Stomach (tissue), 9 donors: ENCODE results near the gene DZANK1. TPM values are rescaled to one million over a fixed set of nuclear protein-coding genes. Genes with fewer than 3 reads are reported as not detected.
"Not testable (repeated sequence)": the region's sequence is repeated elsewhere in the genome, so short reads cannot be mapped to it uniquely, and the experiment has no call there.

ENCODE experiments used
- DNase-seq, 2 donors: peaks; one replicate each; pipeline versions ENCODE4 v3.0.0 to v3.0.0-alpha.2; 2013 to 2019
- H3K27ac ChIP-seq, 5 donors: fragments of 200-600 bp in 4 of 5; sonication (generic) in 4 of 5; one replicate each; pipeline ENCODE4 v1.5.1; 2013 to 2019; ENCODE audit warnings: mild to moderate bottlenecking in 1 of 5, moderate library complexity in 1 of 5
- H3K27me3 ChIP-seq, 3 donors: fragments of 200-600 bp; sonication (generic); one replicate each; pipeline ENCODE4 v1.5.1; 2017 to 2019; ENCODE audit warnings: mixed run types in 1 of 3
- H3K36me3 ChIP-seq, 4 donors: fragments of 200-600 bp; sonication (generic); 1 replicate in 3 of 4; 2 replicates in 1 of 4; pipeline ENCODE4 v1.5.1; 2016 to 2019
- H3K4me1 ChIP-seq, 4 donors: fragments of 200-600 bp; sonication (generic); one replicate each; pipeline ENCODE4 v1.5.1; 2016 to 2019
- H3K4me3 ChIP-seq, 4 donors: fragments of 200-600 bp; sonication (generic) in 3 of 4; one replicate each; pipeline ENCODE4 v1.5.1; 2016 to 2019; ENCODE audit warnings: mild to moderate bottlenecking in 1 of 4
- H3K9me3 ChIP-seq, 4 donors: fragments of 200-600 bp; sonication (generic); one replicate each; pipeline ENCODE4 v1.5.1; 2016 to 2019
- EP300 ChIP-seq: sonication (generic); formaldehyde crosslinking; IDR thresholded peaks from one replicate; pipeline ENCODE4 v1.6.1; 2017; ENCODE audit warnings: antibody characterized with exemption
- POLR2A ChIP-seq, 4 donors: fragments of 450-650 bp; IDR thresholded peaks; one replicate each; pipeline ENCODE4 v1.6.1; 2016; ENCODE audit warnings: antibody characterized with exemption in 4 of 4, control low read depth in 2 of 4, mild to moderate bottlenecking in 1 of 4, moderate library complexity in 1 of 4
- POLR2AphosphoS5 ChIP-seq, 3 donors: sonication (generic); formaldehyde crosslinking; IDR thresholded peaks; one replicate each; pipeline ENCODE4 v1.6.1; 2016; ENCODE audit warnings: antibody characterized with exemption in 3 of 3
- WGBS, 5 donors: extraction: QIAGEN DNeasy Blood & Tissue Kit in 3 of 5; methylation state at CpG; one replicate each; pipeline versions ENCODE4 v1.1.5 to v1.1.7; 2013 to 2018; 5-methylcytosine and 5-hydroxymethylcytosine counted together
- intact Hi-C: fragments of 100-400 bp; cut with DNase I; formaldehyde crosslinking; loops from one replicate; pipeline ENCODE4 v1.15.1; 2023; ENCODE audit warnings: low total_unique reads
- polyA plus RNA-seq, 3 donors: library from polyadenylated mRNA; stranded (reverse); fragments of 200-250 nt; gene quantifications; one replicate each; pipeline ENCODE4 v1.2.3, GENCODE V29; 2013
- total RNA-seq, 5 donors: library from RNA; depleted of rRNA; stranded (reverse); fragments of >200 nt; gene quantifications; one replicate each; pipeline versions ENCODE4 v1.1.0 to v1.2.3, GENCODE V29; 2014 to 2016
- TF ChIP-seq, protein P1 (sequence below), 7 experiments: fragments of 450-650 bp in 4 of 7; fragments of 200-600 bp in 3 of 7; sonication (generic) in 3 of 7; IDR thresholded peaks; one replicate each; pipeline ENCODE4 v1.5.1; 2016 to 2019; ENCODE audit warnings: antibody characterized with exemption in 7 of 7, control low read depth in 2 of 7, mild to moderate bottlenecking in 1 of 7
- donor health status: healthy with polysubstance abuse.
- donor health status: Bipolar disorder and iron deficiency.
- donor health status: healthy.

DZANK1 gene
- total and polyA plus RNA-seq, 8 donors: 0.61 to 24.6 (median 2.2) TPM; not detected in 1

DNA sequence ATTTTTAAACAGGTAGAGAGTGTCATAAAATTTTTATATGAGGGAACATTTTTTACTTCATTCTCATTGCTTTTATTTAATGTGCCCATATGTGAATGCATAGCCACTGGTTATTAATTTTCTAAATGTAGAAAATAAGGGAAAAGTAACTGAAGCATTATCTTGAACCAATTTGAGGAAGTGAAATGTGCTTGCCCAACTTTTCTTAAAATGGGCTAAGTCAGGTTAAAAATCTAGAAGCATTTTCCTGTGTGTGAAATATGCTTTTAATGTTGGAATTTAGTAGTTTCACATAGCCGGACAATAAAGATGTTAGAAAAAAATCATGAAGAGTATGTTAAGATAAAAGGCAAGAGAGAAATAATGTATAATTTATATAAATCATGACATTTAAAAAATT lies 44.7 kb upstream of the DZANK1 start:
- TF ChIP-seq, protein P1, sequence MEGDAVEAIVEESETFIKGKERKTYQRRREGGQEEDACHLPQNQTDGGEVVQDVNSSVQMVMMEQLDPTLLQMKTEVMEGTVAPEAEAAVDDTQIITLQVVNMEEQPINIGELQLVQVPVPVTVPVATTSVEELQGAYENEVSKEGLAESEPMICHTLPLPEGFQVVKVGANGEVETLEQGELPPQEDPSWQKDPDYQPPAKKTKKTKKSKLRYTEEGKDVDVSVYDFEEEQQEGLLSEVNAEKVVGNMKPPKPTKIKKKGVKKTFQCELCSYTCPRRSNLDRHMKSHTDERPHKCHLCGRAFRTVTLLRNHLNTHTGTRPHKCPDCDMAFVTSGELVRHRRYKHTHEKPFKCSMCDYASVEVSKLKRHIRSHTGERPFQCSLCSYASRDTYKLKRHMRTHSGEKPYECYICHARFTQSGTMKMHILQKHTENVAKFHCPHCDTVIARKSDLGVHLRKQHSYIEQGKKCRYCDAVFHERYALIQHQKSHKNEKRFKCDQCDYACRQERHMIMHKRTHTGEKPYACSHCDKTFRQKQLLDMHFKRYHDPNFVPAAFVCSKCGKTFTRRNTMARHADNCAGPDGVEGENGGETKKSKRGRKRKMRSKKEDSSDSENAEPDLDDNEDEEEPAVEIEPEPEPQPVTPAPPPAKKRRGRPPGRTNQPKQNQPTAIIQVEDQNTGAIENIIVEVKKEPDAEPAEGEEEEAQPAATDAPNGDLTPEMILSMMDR (IDR thresholded peaks at IDR 0.05): no peak
- TF ChIP-seq EP300 (no peak), POLR2AphosphoS5 (IDR thresholded peaks at IDR 0.05) (no peak), POLR2A (IDR thresholded peaks at IDR 0.05) (no peak)
- WGBS, 5 donors: 86 to 94% (median 90%) methylated on average over 1 of the region's 1 CpG
- Histone ChIP-seq H3K27ac (no peak overlapping the region), H3K36me3 (peaks cover 19 to 72% (median 63%) of the 10 kb centered on the region in 4 donors), H3K4me1 (peaks cover 0 to 59% (median 30%) of the 10 kb centered on the region in 4 donors), H3K27me3 (no peaks in the 10 kb centered on the region), H3K4me3 (no peak overlapping the region), H3K9me3 (no peaks in the 10 kb centered on the region)
- no peak for DNase-seq
- intact Hi-C loops: no loop called here

DNA sequence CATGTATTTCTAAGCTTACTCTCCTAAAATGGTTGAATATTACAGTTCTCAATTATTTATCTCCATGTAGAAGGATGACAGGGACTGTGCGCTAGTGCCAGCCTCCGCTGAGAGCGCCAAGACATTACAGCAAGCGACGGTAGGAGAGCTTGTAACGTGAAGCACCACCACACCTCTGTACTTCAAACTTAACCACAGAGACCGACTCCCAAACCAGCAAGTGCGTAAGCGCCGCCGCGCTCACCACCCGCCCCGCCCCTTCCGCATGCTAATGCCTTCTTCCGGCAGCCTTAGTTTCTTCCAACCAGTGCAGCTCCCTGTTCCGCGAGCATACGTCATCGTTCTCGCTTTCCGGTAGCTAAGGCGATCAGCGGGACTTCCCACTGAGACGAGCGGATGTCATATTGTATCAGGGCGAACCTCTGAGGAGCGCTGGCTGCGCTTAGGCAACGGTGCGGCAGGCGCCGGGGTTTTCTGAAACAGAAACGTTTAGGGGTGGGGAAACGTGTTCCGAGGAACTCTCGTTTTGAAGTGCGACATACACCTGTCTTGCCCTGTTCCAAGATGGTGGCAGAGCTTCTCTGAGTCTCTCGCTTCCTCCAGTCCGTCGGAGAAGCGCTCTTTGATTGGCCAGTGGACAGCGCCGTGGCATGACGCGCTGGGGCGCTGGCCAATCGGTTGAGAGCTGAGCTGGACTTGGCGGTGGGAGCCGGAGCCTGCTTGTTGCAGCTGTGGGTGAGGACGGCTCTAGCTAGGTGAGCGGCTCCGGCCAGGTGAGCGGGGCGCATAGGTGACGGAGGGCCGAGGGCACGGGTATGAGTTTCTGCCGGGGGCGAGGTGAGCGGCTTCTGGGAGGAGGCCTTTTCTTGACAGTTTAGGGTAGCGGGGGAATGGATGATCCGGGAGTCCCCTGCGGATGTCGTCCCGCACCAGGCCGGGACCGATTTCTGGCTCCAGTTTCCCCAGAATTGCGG lies 40.7 kb upstream of the DZANK1 start, which contains the start of gene SEC23B:
TSS of gene SEC23B (plus strand) at position 723 of the 974 bp plus-strand sequence. CDS start 2,896 bp downstream, outside the sequence.
- peak within 1 kb of the TSS; percentile 80 to 87 (median 86) for H3K4me3 ChIP-seq
- intact Hi-C loops: no loop called here
- H3K27me3 ChIP-seq: peaks cover 0 to 9% (median 0%) of the 10 kb centered on the region in 3 donors
- peaks cover 0 to 51% (median 31%) of the 10 kb centered on the region in 4 donors for H3K4me1 ChIP-seq
- H3K9me3 ChIP-seq: no peaks in the 10 kb centered on the region
- TF ChIP-seq POLR2A (IDR thresholded peaks at IDR 0.05) (peak in 2 of 4 donors; percentile 58 to 82), EP300 (no peak), POLR2AphosphoS5 (IDR thresholded peaks at IDR 0.05) (peak; percentile 79 to 96 (median 95))
- TF ChIP-seq, protein P1 (IDR thresholded peaks at IDR 0.05): no peak
- H3K36me3 ChIP-seq: peaks cover 5 to 31% (median 24%) of the 10 kb centered on the region in 4 donors
- H3K27ac ChIP-seq: peak within 1 kb of the TSS; percentile 97 to 99 (median 98)
- 0 to 2% (median 0%) methylated on average over 52 to 69 of the region's 69 CpGs for WGBS, 5 donors
- DNase-seq: peak; percentile 99

DNA sequence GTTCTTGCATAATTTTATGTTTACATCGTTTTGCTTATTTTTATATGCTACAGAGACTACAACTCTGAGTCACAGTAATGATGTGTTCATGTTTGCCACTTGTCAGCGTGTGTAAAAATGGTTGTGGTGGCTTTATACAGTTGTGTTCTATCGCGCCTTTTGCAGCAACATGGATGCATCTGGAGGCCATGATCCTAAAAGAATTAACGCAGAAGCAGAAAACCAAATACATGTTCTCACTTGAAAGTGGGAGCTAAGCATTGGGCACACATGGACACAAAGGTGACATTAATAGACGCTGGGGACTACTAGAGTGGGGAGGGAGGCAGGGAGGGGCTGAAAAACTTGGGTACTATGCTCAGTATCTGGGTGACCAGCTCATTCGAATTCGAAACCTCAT lies 39.9 kb upstream of the DZANK1 start:
- Histone ChIP-seq H3K27me3 (peaks cover 0 to 9% (median 0%) of the 10 kb centered on the region in 3 donors), H3K27ac (peak overlapping the region; percentile 97 to 99 (median 98)), H3K36me3 (peaks cover 5 to 24% (median 17%) of the 10 kb centered on the region in 4 donors), H3K4me3 (peak overlapping the region; percentile 80 to 87 (median 86)), H3K9me3 (no peaks in the 10 kb centered on the region), H3K4me1 (peaks cover 0 to 44% (median 31%) of the 10 kb centered on the region in 4 donors)
- DNase-seq: peak in 1 of 2 donors; percentile 40
- intact Hi-C loops: no loop called here
- 56 to 65% (median 61%) methylated on average over 8 of the region's 8 CpGs for WGBS, 5 donors
- no peak for TF ChIP-seq POLR2AphosphoS5 (IDR thresholded peaks at IDR 0.05)
- no peak for TF ChIP-seq POLR2A (IDR thresholded peaks at IDR 0.05)
- TF ChIP-seq, protein P1 (IDR thresholded peaks at IDR 0.05): no peak
- TF ChIP-seq EP300: no peak

DNA sequence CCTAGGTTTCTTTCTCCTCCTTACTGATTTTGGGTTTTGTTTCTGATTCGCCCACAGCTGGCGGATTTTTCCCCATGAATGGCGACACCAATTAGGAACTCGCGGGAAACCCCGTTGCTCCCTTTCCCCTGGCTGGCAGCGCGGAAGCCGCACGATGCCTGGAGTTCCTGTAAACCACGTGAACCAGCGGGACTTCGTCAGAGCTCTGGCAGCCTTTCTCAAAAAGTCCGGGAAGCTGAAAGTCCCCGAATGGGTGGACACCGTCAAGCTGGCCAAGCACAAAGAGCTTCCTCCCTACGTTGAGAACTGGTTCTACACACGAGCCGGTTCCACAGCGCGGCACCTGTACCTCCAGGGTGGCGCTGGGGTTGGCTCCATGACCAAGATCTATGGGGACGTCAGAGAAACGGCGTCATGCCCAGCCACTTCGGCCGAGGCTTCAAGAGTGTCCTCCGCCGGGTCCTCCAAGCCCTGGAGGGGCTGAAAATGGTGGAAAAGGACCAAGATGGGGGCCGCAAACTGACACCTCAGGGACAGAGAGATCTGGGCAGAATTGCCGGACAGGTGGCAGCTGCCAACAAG lies 37.7 kb upstream of the DZANK1 start:
- Histone ChIP-seq H3K4me1 (peaks cover 0 to 22% (median 20%) of the 10 kb centered on the region in 4 donors), H3K9me3 (no peaks in the 10 kb centered on the region), H3K27me3 (peaks cover 0 to 9% (median 0%) of the 10 kb centered on the region in 3 donors), H3K4me3 (peak overlapping the region in 1 of 4 donors; percentile 1), H3K27ac (peak overlapping the region in 1 of 5 donors; percentile 32), H3K36me3 (peaks cover 0 to 2% (median under 1%) of the 10 kb centered on the region in 4 donors)
- peak in 1 of 2 donors; percentile 41 for DNase-seq
- WGBS, 5 donors: 67 to 78% (median 68%) methylated on average over 31 of the region's 31 CpGs
- TF ChIP-seq, protein P1 (IDR thresholded peaks at IDR 0.05): no peak
- TF ChIP-seq EP300 (no peak), POLR2A (IDR thresholded peaks at IDR 0.05) (no peak), POLR2AphosphoS5 (IDR thresholded peaks at IDR 0.05) (no peak)
- intact Hi-C loops: no loop called here

DNA sequence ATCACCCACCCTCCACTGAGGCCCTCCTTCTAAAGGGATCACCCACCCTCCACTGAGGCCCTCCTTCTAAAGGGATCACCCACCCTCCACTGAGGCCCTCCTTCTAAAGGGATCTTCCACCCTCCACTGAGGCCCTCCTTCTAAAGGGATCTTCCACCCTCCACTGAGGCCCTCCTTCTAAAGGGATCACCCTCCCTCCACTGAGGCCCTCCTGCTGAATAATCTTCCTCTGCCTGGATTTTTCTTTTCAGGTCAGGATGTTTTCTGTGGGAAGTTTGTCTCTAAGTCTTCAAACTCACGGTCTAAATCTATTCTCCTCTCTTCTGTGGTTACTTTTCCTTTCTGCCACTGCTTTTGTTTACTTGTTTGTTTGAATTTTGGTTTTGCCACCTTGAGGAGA lies 34.8 kb upstream of the DZANK1 start:
- 63 to 85% (median 67%) methylated on average over 1 of the region's 1 CpG for WGBS, 5 donors
- H3K4me3 ChIP-seq, H3K4me1 ChIP-seq, H3K36me3 ChIP-seq, DNase-seq, H3K27ac ChIP-seq, H3K9me3 ChIP-seq, intact Hi-C loops, H3K27me3 ChIP-seq: not testable (repeated sequence)
